Kidney tubule cell (primary cell): Measurements from ENCODE around the gene ANTXR1.

Experiments
- DNase-seq: peaks from one replicate; pipeline ENCODE4 v3.0.0-alpha.2; 2018; ENCODE audit warnings: low spot score

Gene ANTXR1

GRCh38 chr2:69279931-69280681 is 267.1 kb downstream of the ANTXR1 start:
- DNase-seq: no peak

GRCh38 chr2:69280796-69281412 is 267.9 kb downstream of the ANTXR1 start:
- DNase-seq: no peak

- DNase-seq: no peak
Observed at GRCh38 chr2:69285379-69285894, 272.5 kb downstream of the ANTXR1 start.

GRCh38 chr2:69287544-69287943 is 274.6 kb downstream of the ANTXR1 start:
- DNase-seq: no peak

GRCh38 chr2:69288429-69288828 is 275.4 kb downstream of the ANTXR1 start:
- no peak for DNase-seq

- DNase-seq: peak; percentile 87
Observed at GRCh38 chr2:69291004-69291650, 278.1 kb downstream of the ANTXR1 start.

GRCh38 chr2:69291721-69292120 is 278.7 kb downstream of the ANTXR1 start:
- DNase-seq: no peak

GRCh38 chr2:69292256-69292655 is 279.3 kb downstream of the ANTXR1 start:
- no peak for DNase-seq

GRCh38 chr2:69296421-69296820 is 283.4 kb downstream of the ANTXR1 start:
- no peak for DNase-seq

- DNase-seq: no peak
Observed at GRCh38 chr2:69297216-69297615, 284.2 kb downstream of the ANTXR1 start.

- DNase-seq: peak; percentile 97
Observed at GRCh38 chr2:69298261-69298660, 285.3 kb downstream of the ANTXR1 start.

- peak; percentile 50 for DNase-seq
Observed at GRCh38 chr2:69298862-69299261, 285.9 kb downstream of the ANTXR1 start.
